PFSK-1 (cell line): Measurements from ENCODE around the gene FAM118A.

Experiments
- FOXP2 ChIP-seq: optimal IDR thresholded peaks from 2 replicates; pipeline ENCODE3; 2011; ENCODE audit warnings: borderline replicate concordance, control low read depth, inconsistent platforms; ENCODE audit not compliant: insufficient read depth; ENCODE audit errors: extremely low read length, extremely low read depth
- POLR2AphosphoS5 ChIP-seq: IDR thresholded peaks from 2 replicates; pipeline ENCODE4 v1.6.1; 2012; ENCODE audit warnings: low read depth, mild to moderate bottlenecking, control low read depth, low read length, moderate library complexity
- REST ChIP-seq, 2 experiments: IDR thresholded peaks; 2 replicates each; pipeline versions ENCODE4 v1.6.1 to v1.8.0; 2011 to 2012; ENCODE audit warnings: low read depth in 2 of 2, low read length in 2 of 2, control low read depth in 1 of 2, inconsistent platforms in 1 of 2, mild to moderate bottlenecking in 1 of 2, moderate library complexity in 1 of 2; ENCODE audit not compliant: insufficient read depth in 1 of 2
- SIN3A ChIP-seq: IDR thresholded peaks from 2 replicates; pipeline ENCODE4 v1.6.1; 2012; ENCODE audit warnings: mild to moderate bottlenecking, low read length, moderate library complexity, borderline replicate concordance; ENCODE audit not compliant: insufficient read depth

- TF ChIP-seq SIN3A (no peak), REST (IDR thresholded peaks at IDR 0.05; ENCODE audit: insufficient read depth in 1 of 2, low read depth in 2 of 2, low read length in 2 of 2) (no peak), FOXP2 (no peak), POLR2AphosphoS5 (no peak)
Observed at GRCh38 chr22:45381348-45381747, 71.6 kb downstream of the FAM118A start.
